Astrocyte of the spinal cord (primary cell): ENCODE data around the gene TIMM22.

ENCODE experiments used
- DNase-seq: peaks from one replicate; pipeline ENCODE4 v3.0.0; 2011; ENCODE audit warnings: low read depth, low spot score
- H3K4me3 ChIP-seq: 2 replicates; pipeline ENCODE4 v1.5.1; 2011; ENCODE audit warnings: low read depth, mild to moderate bottlenecking, low read length, moderate library complexity
- CTCF ChIP-seq: IDR thresholded peaks from 2 replicates; pipeline ENCODE4 v1.5.1; 2012; ENCODE audit warnings: low read depth, mild to moderate bottlenecking, low read length, inconsistent platforms
- in situ Hi-C: cut with HindIII; loops from 2 replicates; pipeline ENCODE4 v1.10.0; 2017; ENCODE audit warnings: low sequenced_read_pairs

The TIMM22 gene

GRCh38 chr17:1035546-1036170, 38.7 kb downstream of the TIMM22 start:
- H3K4me3 ChIP-seq = no peak overlapping the region
- in situ Hi-C loops = no loop called here
- no peak for TF ChIP-seq CTCF
- DNase-seq = no peak

GRCh38 chr17:1036171-1036844, 39.4 kb downstream of the TIMM22 start:
- H3K4me3 ChIP-seq = no peak overlapping the region
- no peak for TF ChIP-seq CTCF
- in situ Hi-C loops = no loop called here
- DNase-seq = no peak

GRCh38 chr17:1036845-1037237, 39.9 kb downstream of the TIMM22 start:
- H3K4me3 ChIP-seq = no peak overlapping the region
- in situ Hi-C loops = no loop called here
- TF ChIP-seq CTCF = no peak
- DNase-seq = no peak

GRCh38 chr17:1037238-1037879, 40.4 kb downstream of the TIMM22 start:
- TF ChIP-seq CTCF = no peak
- DNase-seq = no peak
- in situ Hi-C loops = no loop called here
- H3K4me3 ChIP-seq = no peak overlapping the region

GRCh38 chr17:1038459-1039122, 41.7 kb downstream of the TIMM22 start:
- in situ Hi-C loops = no loop called here
- no peak overlapping the region for H3K4me3 ChIP-seq

More at GRCh38 chr17:1038459-1039122, 41.7 kb downstream of the TIMM22 start:
- no peak for TF ChIP-seq CTCF
- DNase-seq = no peak
